SKM-1 (cell line): ENCODE results near the gene RUNX2.
"Not testable (repeated sequence)": the region's sequence is repeated elsewhere in the genome, so short reads cannot be mapped to it uniquely, and the experiment has no call there.

ENCODE experiments used
- DNase-seq: peaks from one replicate; lab custom pipeline; 2025; ENCODE audit not compliant: unreplicated experiment; lab: John Stamatoyannopoulos, UW

The RUNX2 gene

GRCh38 chr6:45454008-45454911 lies 126.1 kb downstream of the RUNX2 start:
- DNase-seq, result no peak

- no peak for DNase-seq
Measured at GRCh38 chr6:45455408-45455807, 127.3 kb downstream of the RUNX2 start.

GRCh38 chr6:45457141-45457540 lies 129.0 kb downstream of the RUNX2 start:
- no peak for DNase-seq

GRCh38 chr6:45458672-45459071 lies 130.5 kb downstream of the RUNX2 start:
- no peak for DNase-seq

GRCh38 chr6:45460166-45460565 lies 132.0 kb downstream of the RUNX2 start:
- DNase-seq, result no peak

GRCh38 chr6:45461486-45461885 lies 133.4 kb downstream of the RUNX2 start:
- no peak for DNase-seq

- no peak for DNase-seq
Measured at GRCh38 chr6:45462190-45463134, 134.3 kb downstream of the RUNX2 start.

- no peak for DNase-seq
Measured at GRCh38 chr6:45464685-45465084, 136.6 kb downstream of the RUNX2 start.

- no peak for DNase-seq
Measured at GRCh38 chr6:45466686-45467085, 138.6 kb downstream of the RUNX2 start.

- not testable (repeated sequence) for DNase-seq
Measured at GRCh38 chr6:45467417-45467816, 139.3 kb downstream of the RUNX2 start.

- peak; percentile 4 for DNase-seq
Measured at GRCh38 chr6:45467853-45468252, 139.7 kb downstream of the RUNX2 start.

- no peak for DNase-seq
Measured at GRCh38 chr6:45469663-45470062, 141.5 kb downstream of the RUNX2 start.

- no peak for DNase-seq
Measured at GRCh38 chr6:45470131-45470738, 142.1 kb downstream of the RUNX2 start.

GRCh38 chr6:45472382-45472781 lies 144.3 kb downstream of the RUNX2 start:
- no peak for DNase-seq

GRCh38 chr6:45473121-45473993 lies 145.2 kb downstream of the RUNX2 start:
- no peak for DNase-seq

GRCh38 chr6:45474376-45474775 lies 146.2 kb downstream of the RUNX2 start:
- no peak for DNase-seq

- DNase-seq, result no peak
Measured at GRCh38 chr6:45476341-45476740, 148.2 kb downstream of the RUNX2 start.

- DNase-seq, result no peak
Measured at GRCh38 chr6:45477278-45477677, 149.1 kb downstream of the RUNX2 start.

GRCh38 chr6:45477790-45478189 lies 149.7 kb downstream of the RUNX2 start:
- DNase-seq, result no peak

- peak; percentile 30 for DNase-seq
Measured at GRCh38 chr6:45478240-45478639, 150.1 kb downstream of the RUNX2 start.
